GM11168 (cell line): ENCODE measurements around the gene RUFY3.
"Not testable (repeated sequence)": the region's sequence is repeated elsewhere in the genome, so short reads cannot be mapped to it uniquely, and the experiment has no call there.

Source experiments
- in situ Hi-C: fragments of 300-500 bp; cut with MboI; formaldehyde crosslinking; loops from one replicate; pipeline ENCODE4 v1.12.0; 2022; ENCODE audit warnings: low sequenced_read_pairs; ENCODE audit not compliant: unreplicated experiment

The RUFY3 gene

GRCh38 chr4:70721747-70722146 lies at the start of gene RUFY3:
TSS of gene RUFY3 (plus strand) at chr4:70721964. CDS start at chr4:70722574, 610 bp downstream.
- in situ Hi-C loops: no loop called here

GRCh38 chr4:70674191-70674590 lies 47.6 kb upstream of the RUFY3 start:
- in situ Hi-C loops: no loop called here

GRCh38 chr4:70674731-70675130 lies 47.0 kb upstream of the RUFY3 start:
- in situ Hi-C loops: no loop called here

- in situ Hi-C loops: no loop called here
Measured at GRCh38 chr4:70676554-70677090, 45.1 kb upstream of the RUFY3 start.

- in situ Hi-C loops: no loop called here
Measured at GRCh38 chr4:70678383-70678999, 43.3 kb upstream of the RUFY3 start.

- in situ Hi-C loops: no loop called here
Measured at GRCh38 chr4:70680934-70681333, 40.8 kb upstream of the RUFY3 start.

- in situ Hi-C loops: no loop called here
Measured at GRCh38 chr4:70681704-70682103, 40.1 kb upstream of the RUFY3 start.

GRCh38 chr4:70682142-70682541 lies 39.6 kb upstream of the RUFY3 start:
- in situ Hi-C loops: not testable (repeated sequence)

GRCh38 chr4:70687392-70687791 lies 34.4 kb upstream of the RUFY3 start:
- in situ Hi-C loops: no loop called here

- in situ Hi-C loops: no loop called here
Measured at GRCh38 chr4:70687821-70688794, 33.7 kb upstream of the RUFY3 start, which contains the start of gene UTP3. TSS of gene UTP3 (plus strand) at chr4:70688532. CDS start at chr4:70688678, 146 bp downstream.

- in situ Hi-C loops: no loop called here
Measured at GRCh38 chr4:70688795-70689231, 33.0 kb upstream of the RUFY3 start.

- in situ Hi-C loops: loop anchor here (5.0 kb wide), 1 partner anchor 89 kb away; no protein-coding TSS in a partner anchor
Measured at GRCh38 chr4:70691661-70692060, 30.1 kb upstream of the RUFY3 start.

- in situ Hi-C loops: loop anchor here (5.0 kb wide), 1 partner anchor 92 kb away; no protein-coding TSS in a partner anchor
Measured at GRCh38 chr4:70694633-70695032, 27.1 kb upstream of the RUFY3 start.

GRCh38 chr4:70698435-70698834 lies 23.3 kb upstream of the RUFY3 start:
- in situ Hi-C loops: not testable (repeated sequence)

GRCh38 chr4:70700712-70701111 lies 21.1 kb upstream of the RUFY3 start:
- in situ Hi-C loops: no loop called here

GRCh38 chr4:70701271-70701670 lies 20.5 kb upstream of the RUFY3 start:
- in situ Hi-C loops: no loop called here

GRCh38 chr4:70702592-70702991 lies 19.2 kb upstream of the RUFY3 start:
- in situ Hi-C loops: not testable (repeated sequence)

- in situ Hi-C loops: no loop called here
Measured at GRCh38 chr4:70703619-70704214, 18.0 kb upstream of the RUFY3 start.

GRCh38 chr4:70704215-70704930 lies 17.4 kb upstream of the RUFY3 start:
- in situ Hi-C loops: no loop called here

- in situ Hi-C loops: no loop called here
Measured at GRCh38 chr4:70704931-70705182, 16.9 kb upstream of the RUFY3 start.
